NCI-H2029 treated with DMSO at 0.1 percent for 48 hours (cell line): ENCODE measurements around the gene DNAJC4.

Experiments
- DNase-seq: peaks from one replicate; lab custom pipeline; 2025; lab: John Stamatoyannopoulos, UW

DNAJC4 gene

GRCh38 chr11:64278576-64279190 lies 48.3 kb downstream of the DNAJC4 start:
- no peak for DNase-seq

GRCh38 chr11:64281957-64282770 lies 51.8 kb downstream of the DNAJC4 start:
- DNase-seq: no peak

GRCh38 chr11:64283092-64283491 lies 52.7 kb downstream of the DNAJC4 start:
- DNase-seq: no peak
